Trophoblast cell (in vitro differentiated cells and primary cell): ENCODE measurements around the gene HS3ST5. TPM values are rescaled to one million over a fixed set of nuclear protein-coding genes. Genes with fewer than 3 reads are reported as not detected.

Experiments
- DNase-seq, 2 donors: peaks; one replicate each; pipeline ENCODE4 v3.0.0-alpha.2; 2016
- H2AFZ ChIP-seq: 2 replicates; pipeline ENCODE4 v1.6.1; 2013; ENCODE audit warnings: low read length, moderate library complexity, mild to moderate bottlenecking; ENCODE audit not compliant: insufficient read depth, poor library complexity
- H2AK5ac ChIP-seq: 2 replicates; pipeline ENCODE4 v1.6.1; 2013; ENCODE audit warnings: mild to moderate bottlenecking, low read length
- H2BK120ac ChIP-seq: 2 replicates; pipeline ENCODE4 v1.6.1; 2013; ENCODE audit warnings: low read length, mild to moderate bottlenecking, moderate library complexity; ENCODE audit not compliant: insufficient read depth, poor library complexity
- H2BK12ac ChIP-seq: 2 replicates; pipeline ENCODE4 v1.6.1; 2013; ENCODE audit warnings: mild to moderate bottlenecking, low read length, moderate library complexity
- H2BK5ac ChIP-seq: 2 replicates; pipeline ENCODE4 v1.6.1; 2013; ENCODE audit warnings: low read length, low read depth, moderate library complexity, mild to moderate bottlenecking; ENCODE audit not compliant: poor library complexity
- H3K14ac ChIP-seq: 2 replicates; pipeline ENCODE4 v1.6.1; 2013; ENCODE audit warnings: mild to moderate bottlenecking, low read length
- H3K18ac ChIP-seq: 2 replicates; pipeline ENCODE4 v1.6.1; 2013; ENCODE audit warnings: mild to moderate bottlenecking, low read length
- H3K23ac ChIP-seq: 2 replicates; pipeline ENCODE4 v1.6.1; 2013; ENCODE audit warnings: low read length
- H3K27ac ChIP-seq: 2 replicates; pipeline ENCODE4 v1.5.1; 2013; ENCODE audit warnings: low read depth, mild to moderate bottlenecking, inconsistent platforms, low read length, moderate library complexity
- H3K27me3 ChIP-seq: 2 replicates; pipeline ENCODE4 v1.6.1; 2013; ENCODE audit warnings: inconsistent platforms, mild to moderate bottlenecking, low read length, moderate library complexity; ENCODE audit not compliant: insufficient read depth
- H3K36me3 ChIP-seq, 2 experiments: 1 replicate in 1 of 2; 2 replicates in 1 of 2; pipeline ENCODE4 v1.6.1; 2013; ENCODE audit warnings: low read length in 2 of 2, mild to moderate bottlenecking in 2 of 2, moderate library complexity in 1 of 2; ENCODE audit not compliant: insufficient read depth in 2 of 2, control insufficient read depth in 1 of 2
- H3K4ac ChIP-seq: 2 replicates; pipeline ENCODE4 v1.6.1; 2013; ENCODE audit warnings: low read depth, mild to moderate bottlenecking, low read length, moderate library complexity
- H3K4me1 ChIP-seq, 2 experiments: 1 replicate in 1 of 2; 2 replicates in 1 of 2; pipeline ENCODE4 v1.6.1; 2013; ENCODE audit warnings: low read length in 2 of 2, mild to moderate bottlenecking in 2 of 2, moderate library complexity in 1 of 2; ENCODE audit not compliant: insufficient read depth in 2 of 2, control insufficient read depth in 1 of 2
- H3K4me2 ChIP-seq: 2 replicates; pipeline ENCODE4 v1.6.1; 2013; ENCODE audit warnings: inconsistent platforms, mild to moderate bottlenecking, low read length, moderate library complexity
- H3K4me3 ChIP-seq: 2 replicates; pipeline ENCODE4 v1.5.1; 2013; ENCODE audit warnings: mild to moderate bottlenecking, low read depth, low read length, inconsistent platforms
- H3K79me1 ChIP-seq: one replicate; pipeline ENCODE4 v1.6.1; 2013; ENCODE audit warnings: low read length
- H3K79me2 ChIP-seq: 2 replicates; pipeline ENCODE4 v1.6.1; 2013; ENCODE audit warnings: low read length, mild to moderate bottlenecking; ENCODE audit not compliant: control insufficient read depth, insufficient read depth, poor library complexity
- H3K9ac ChIP-seq: 2 replicates; pipeline ENCODE4 v1.6.1; 2013; ENCODE audit warnings: mild to moderate bottlenecking, low read length
- H3K9me3 ChIP-seq: 2 replicates; pipeline ENCODE4 v1.6.1; 2013; ENCODE audit warnings: low read depth, mild to moderate bottlenecking, control low read depth, inconsistent platforms, low read length; ENCODE audit not compliant: insufficient read depth
- H4K12ac ChIP-seq: 2 replicates; pipeline ENCODE4 v1.6.1; 2013; ENCODE audit warnings: low read depth, mild to moderate bottlenecking, low read length, moderate library complexity
- H4K8ac ChIP-seq: 2 replicates; pipeline ENCODE4 v1.6.1; 2013; ENCODE audit warnings: low read depth, mild to moderate bottlenecking, low read length, moderate library complexity
- H4K91ac ChIP-seq: one replicate; pipeline ENCODE4 v1.6.1; 2013; ENCODE audit warnings: low read depth, mild to moderate bottlenecking, low read length, moderate library complexity
- WGBS: extraction: QIAGEN DNeasy Blood & Tissue Kit; methylation state at CpG from one replicate; pipeline ENCODE4 v1.1.7; 2013; ENCODE audit warnings: missing lambda C conversion rate; ENCODE audit not compliant: insufficient read length, insufficient coverage; ENCODE audit errors: extremely low coverage; 5-methylcytosine and 5-hydroxymethylcytosine counted together
- polyA plus RNA-seq: library from polyadenylated mRNA; stranded (reverse); fragments of 200-250 nt; gene quantifications from 2 replicates; pipeline ENCODE4 v1.2.3, GENCODE V29; 2013

Gene HS3ST5
- 0.10 and 0.11 TPM in 2 replicates for polyA plus RNA-seq

- H2BK120ac ChIP-seq: no peak within 1 kb of the TSS
- no peak within 1 kb of the TSS for H2AK5ac ChIP-seq
- peaks cover 5 to 17% of the 10 kb centered on the region in 2 experiments for H3K4me1 ChIP-seq
- peak within 1 kb of the TSS; percentile 45 for H4K12ac ChIP-seq
- no peaks in the 10 kb centered on the region for H3K36me3 ChIP-seq
- peak within 1 kb of the TSS; percentile 84 for H3K4me3 ChIP-seq
- WGBS: no CpG with 5 or more reads among the region's 73 CpGs
- H3K9me3 ChIP-seq: peaks cover 2% of the 10 kb centered on the region
- no peak within 1 kb of the TSS for H3K18ac ChIP-seq
- no peak within 1 kb of the TSS for H3K27ac ChIP-seq
- no peak within 1 kb of the TSS for H3K9ac ChIP-seq
- no peak within 1 kb of the TSS for H2BK5ac ChIP-seq
- no peaks in the 10 kb centered on the region for H3K79me1 ChIP-seq
- peak in 1 of 2 donors; percentile 4 for DNase-seq
- no peak within 1 kb of the TSS for H4K91ac ChIP-seq
- no peak within 1 kb of the TSS for H3K23ac ChIP-seq
- peak within 1 kb of the TSS; percentile 16 for H4K8ac ChIP-seq
- peak within 1 kb of the TSS; percentile 47 for H2AFZ ChIP-seq
- H3K27me3 ChIP-seq: no peaks in the 10 kb centered on the region
- H3K4ac ChIP-seq: no peak within 1 kb of the TSS
- no peaks in the 10 kb centered on the region for H3K79me2 ChIP-seq
- H2BK12ac ChIP-seq: no peak within 1 kb of the TSS
- peak within 1 kb of the TSS; percentile 82 for H3K4me2 ChIP-seq
- no peak within 1 kb of the TSS for H3K14ac ChIP-seq
Observed at GRCh38 chr6:114342826-114343781, at the start of gene HS3ST5. TSS of gene HS3ST5 (minus strand) at chr6:114343023. CDS start at chr6:114062845, 280,178 bp downstream.

GRCh38 chr6:114390176-114390575, 47.4 kb upstream of the HS3ST5 start:
- Histone ChIP-seq H2BK5ac (no peak overlapping the region), H2AK5ac (no peak overlapping the region), H3K4me1 (no peaks in the 10 kb centered on the region), H3K14ac (no peak overlapping the region), H2AFZ (no peak overlapping the region), H3K4me2 (no peak overlapping the region), H2BK12ac (no peak overlapping the region), H4K12ac (no peak overlapping the region), H4K8ac (no peak overlapping the region), H4K91ac (no peak overlapping the region), H3K18ac (no peak overlapping the region), H3K9me3 (no peaks in the 10 kb centered on the region), H2BK120ac (no peak overlapping the region), H3K23ac (no peak overlapping the region), H3K79me2 (no peaks in the 10 kb centered on the region), H3K4me3 (no peak overlapping the region), H3K9ac (no peak overlapping the region), H3K36me3 (no peaks in the 10 kb centered on the region), H3K27me3 (no peaks in the 10 kb centered on the region), H3K79me1 (no peaks in the 10 kb centered on the region), H3K4ac (no peak overlapping the region), H3K27ac (no peak overlapping the region)
- peak in 1 of 2 donors; percentile 40 for DNase-seq
- no CpG with 5 or more reads among the region's 2 CpGs for WGBS

DNA sequence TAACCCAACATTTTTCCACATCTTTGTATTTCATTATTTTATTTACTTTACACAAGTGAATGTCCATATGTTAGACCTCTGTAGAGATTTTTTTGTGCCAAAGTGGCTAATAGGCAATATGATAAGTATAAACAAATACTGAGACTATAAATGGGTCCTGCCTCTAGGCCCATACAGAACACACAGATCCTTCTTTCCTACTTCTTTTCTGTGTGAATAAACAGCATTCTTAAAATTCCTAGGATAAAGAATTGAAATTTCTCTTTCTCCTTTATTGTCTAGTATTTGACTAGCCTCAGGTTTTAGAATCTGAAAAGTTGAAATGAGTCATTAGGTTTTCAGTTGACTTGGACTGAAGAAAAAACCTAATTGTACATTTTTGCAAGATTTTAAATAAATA, 46.3 kb upstream of the HS3ST5 start:
- H3K4me3 ChIP-seq: no peak overlapping the region
- no peak overlapping the region for H2BK5ac ChIP-seq
- H3K9ac ChIP-seq: no peak overlapping the region
- H3K27ac ChIP-seq: no peak overlapping the region
- no peaks in the 10 kb centered on the region for H3K9me3 ChIP-seq
- H2BK12ac ChIP-seq: no peak overlapping the region
- no peak overlapping the region for H2AFZ ChIP-seq
- no peaks in the 10 kb centered on the region for H3K36me3 ChIP-seq
- H2BK120ac ChIP-seq: no peak overlapping the region
- H3K79me1 ChIP-seq: no peaks in the 10 kb centered on the region
- no peak overlapping the region for H3K14ac ChIP-seq
- H3K23ac ChIP-seq: no peak overlapping the region
- no peak overlapping the region for H3K18ac ChIP-seq
- H3K4me1 ChIP-seq: no peaks in the 10 kb centered on the region
- no peak overlapping the region for H3K4ac ChIP-seq
- H3K27me3 ChIP-seq: no peaks in the 10 kb centered on the region
- H3K4me2 ChIP-seq: no peak overlapping the region
- no peak overlapping the region for H4K8ac ChIP-seq
- H3K79me2 ChIP-seq: no peaks in the 10 kb centered on the region
- no peak for DNase-seq
- H4K12ac ChIP-seq: no peak overlapping the region
- H4K91ac ChIP-seq: no peak overlapping the region
- no peak overlapping the region for H2AK5ac ChIP-seq

DNA sequence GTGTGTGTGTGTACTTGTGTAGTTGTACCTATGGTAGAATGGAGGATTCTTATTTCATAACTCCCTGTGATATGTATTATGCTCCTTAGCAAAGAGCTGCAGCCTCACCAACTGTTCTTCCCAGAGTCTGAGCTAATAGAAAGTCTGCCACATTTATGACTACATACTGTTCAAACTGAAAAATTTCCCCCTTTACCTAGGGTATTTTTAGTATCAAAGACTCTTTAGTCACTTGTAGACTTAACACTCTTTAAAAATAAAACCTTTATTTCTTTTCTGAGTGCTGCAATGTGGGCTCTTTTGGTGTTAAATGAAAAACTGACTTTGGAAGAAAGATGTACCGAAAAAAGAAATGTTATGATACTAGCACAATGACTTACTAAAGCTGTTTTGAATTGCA, 39.6 kb upstream of the HS3ST5 start:
- no CpG with 5 or more reads among the region's 1 CpG for WGBS

More for the DNA sequence above, 39.6 kb upstream of the HS3ST5 start:
- H3K9ac ChIP-seq: no peak overlapping the region
- no peak overlapping the region for H2BK120ac ChIP-seq
- no peak overlapping the region for H4K8ac ChIP-seq
- no peaks in the 10 kb centered on the region for H3K27me3 ChIP-seq
- no peak overlapping the region for H3K4me2 ChIP-seq
- H2AFZ ChIP-seq: no peak overlapping the region
- no peaks in the 10 kb centered on the region for H3K9me3 ChIP-seq
- H3K14ac ChIP-seq: no peak overlapping the region
- no peaks in the 10 kb centered on the region for H3K36me3 ChIP-seq
- H3K23ac ChIP-seq: no peak overlapping the region
- H4K12ac ChIP-seq: no peak overlapping the region
- no peak overlapping the region for H4K91ac ChIP-seq
- H3K27ac ChIP-seq: no peak overlapping the region
- no peak overlapping the region for H2BK12ac ChIP-seq
- H2BK5ac ChIP-seq: no peak overlapping the region
- H3K79me2 ChIP-seq: no peaks in the 10 kb centered on the region
- no peaks in the 10 kb centered on the region for H3K79me1 ChIP-seq
- no peaks in the 10 kb centered on the region for H3K4me1 ChIP-seq
- H3K4me3 ChIP-seq: no peak overlapping the region
- H3K18ac ChIP-seq: no peak overlapping the region
- no peak overlapping the region for H2AK5ac ChIP-seq
- no peak for DNase-seq
- no peak overlapping the region for H3K4ac ChIP-seq
